Fibroblast of lung (primary cell): ENCODE data around the gene HLF. TPM values are rescaled to one million over a fixed set of nuclear protein-coding genes. Genes with fewer than 3 reads are reported as not detected.

Experiments
- DNase-seq, 2 donors: peaks; one replicate each; pipeline versions ENCODE4 v3.0.0 to v3.0.0-alpha.2; 2010; ENCODE audit warnings: low read depth in 2 of 2
- H2AFZ ChIP-seq: 2 replicates; pipeline ENCODE4 v1.5.1; 2012; ENCODE audit warnings: low read length, control low read depth, inconsistent platforms
- H3K27ac ChIP-seq: 2 replicates; pipeline ENCODE4 v1.5.1; 2011; ENCODE audit warnings: low read length, control low read depth; ENCODE audit not compliant: insufficient read depth
- H3K27me3 ChIP-seq: 2 replicates; pipeline ENCODE4 v1.5.1; 2011; ENCODE audit warnings: mild to moderate bottlenecking, low read length; ENCODE audit not compliant: control insufficient read depth, insufficient read depth
- H3K36me3 ChIP-seq: 2 replicates; pipeline ENCODE4 v1.5.1; 2011; ENCODE audit warnings: low read length; ENCODE audit not compliant: control insufficient read depth, insufficient read depth
- H3K4me1 ChIP-seq: 2 replicates; pipeline ENCODE4 v1.5.1; 2011; ENCODE audit warnings: low read length; ENCODE audit not compliant: control insufficient read depth, insufficient read depth; ENCODE audit errors: extremely low read depth
- H3K4me2 ChIP-seq: 2 replicates; pipeline ENCODE4 v1.5.1; 2011; ENCODE audit warnings: low read length, control low read depth; ENCODE audit not compliant: insufficient read depth; ENCODE audit errors: extremely low read depth
- H3K4me3 ChIP-seq, 4 experiments: fragments of 200-600 bp in 1 of 4; sonication (generic) in 1 of 4; replicated peaks in 1 of 4; 2 replicates each; pipeline ENCODE4 v1.5.1; 2011 to 2016; ENCODE audit warnings: low read length in 4 of 4, low read depth in 3 of 4, mild to moderate bottlenecking in 3 of 4, control low read depth in 2 of 4, inconsistent platforms in 1 of 4, mixed read lengths in 1 of 4; ENCODE audit not compliant: insufficient read depth in 1 of 4; ENCODE audit errors: control extremely low read depth in 1 of 4
- H3K79me2 ChIP-seq: 2 replicates; pipeline ENCODE4 v1.5.1; 2012; ENCODE audit warnings: mild to moderate bottlenecking, low read length, inconsistent platforms; ENCODE audit not compliant: control insufficient read depth, insufficient read depth
- H3K9ac ChIP-seq: 2 replicates; pipeline ENCODE4 v1.5.1; 2011; ENCODE audit warnings: mild to moderate bottlenecking, low read length, control low read depth; ENCODE audit not compliant: insufficient read depth
- H3K9me3 ChIP-seq: 2 replicates; pipeline ENCODE4 v1.5.1; 2012; ENCODE audit warnings: low read depth, low read length; ENCODE audit not compliant: control insufficient read depth, insufficient read depth
- H4K20me1 ChIP-seq: 2 replicates; pipeline ENCODE4 v1.5.1; 2011; ENCODE audit warnings: low read length; ENCODE audit not compliant: control insufficient read depth, insufficient read depth; ENCODE audit errors: extremely low read depth
- EZH2 ChIP-seq: IDR thresholded peaks from 2 replicates; pipeline ENCODE4 v1.5.1; 2012; ENCODE audit warnings: low read length, control low read depth, mild to moderate bottlenecking; ENCODE audit errors: missing control alignments
- polyA plus RNA-seq, 2 donors: library from polyadenylated mRNA; depleted of rRNA in 1 of 2; stranded (reverse) in 1 of 2; unstranded in 1 of 2; fragments of >200 nt; gene quantifications; 2 replicates each; pipeline ENCODE4 v1.2.1, GENCODE V29; 2011 to 2012; ENCODE audit warnings: missing spikeins in 1 of 2
- total RNA-seq: library from RNA; depleted of rRNA; stranded (reverse); fragments of >200 nt; gene quantifications from 2 replicates; pipeline ENCODE4 v1.2.1, GENCODE V29; 2014
- TF ChIP-seq, protein P1 (sequence below), 2 donors: IDR thresholded peaks in 1 of 2; conservative IDR thresholded peaks in 1 of 2; 1 replicate in 1 of 2; 2 replicates in 1 of 2; pipeline ENCODE4 v1.5.1; 2011 to 2012; ENCODE audit warnings: low read length in 2 of 2, control low read depth in 1 of 2, inconsistent platforms in 1 of 2, low read depth in 1 of 2, mild to moderate bottlenecking in 1 of 2

The HLF gene
- total and polyA plus RNA-seq, 2 donors (not counting 1 experiment from before 2014, with no cell fraction given): 0.17 to 0.69 TPM

DNA sequence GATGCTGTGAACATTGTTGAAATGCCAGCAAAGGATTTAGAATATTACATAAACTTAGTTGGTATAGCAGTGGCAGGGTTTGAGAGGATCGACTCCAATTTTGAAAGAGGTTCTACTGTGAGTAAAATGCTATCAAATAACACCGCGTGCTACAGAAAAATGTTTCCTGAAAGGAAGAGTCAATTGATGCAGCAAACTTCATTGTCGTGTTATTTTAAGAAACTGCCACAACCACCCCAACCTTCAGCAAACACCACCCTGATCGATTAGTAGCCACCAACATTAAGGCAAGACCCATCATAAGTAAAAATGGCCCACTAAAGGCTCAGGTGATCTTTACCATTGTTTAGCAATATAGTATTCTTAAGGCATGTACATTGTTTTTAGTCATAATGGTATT, 27.3 kb downstream of the HLF start:
- no peak for DNase-seq
- Histone ChIP-seq H3K4me3 (no peak overlapping the region), H3K4me1 (peaks cover 2% of the 10 kb centered on the region), H3K4me2 (no peak overlapping the region), H4K20me1 (no peaks in the 10 kb centered on the region), H2AFZ (no peak overlapping the region), H3K9me3 (no peaks in the 10 kb centered on the region), H3K27ac (no peak overlapping the region), H3K27me3 (no peaks in the 10 kb centered on the region), H3K36me3 (no peaks in the 10 kb centered on the region), H3K79me2 (no peaks in the 10 kb centered on the region), H3K9ac (no peak overlapping the region)
- no peak for TF ChIP-seq EZH2
- TF ChIP-seq, protein P1, sequence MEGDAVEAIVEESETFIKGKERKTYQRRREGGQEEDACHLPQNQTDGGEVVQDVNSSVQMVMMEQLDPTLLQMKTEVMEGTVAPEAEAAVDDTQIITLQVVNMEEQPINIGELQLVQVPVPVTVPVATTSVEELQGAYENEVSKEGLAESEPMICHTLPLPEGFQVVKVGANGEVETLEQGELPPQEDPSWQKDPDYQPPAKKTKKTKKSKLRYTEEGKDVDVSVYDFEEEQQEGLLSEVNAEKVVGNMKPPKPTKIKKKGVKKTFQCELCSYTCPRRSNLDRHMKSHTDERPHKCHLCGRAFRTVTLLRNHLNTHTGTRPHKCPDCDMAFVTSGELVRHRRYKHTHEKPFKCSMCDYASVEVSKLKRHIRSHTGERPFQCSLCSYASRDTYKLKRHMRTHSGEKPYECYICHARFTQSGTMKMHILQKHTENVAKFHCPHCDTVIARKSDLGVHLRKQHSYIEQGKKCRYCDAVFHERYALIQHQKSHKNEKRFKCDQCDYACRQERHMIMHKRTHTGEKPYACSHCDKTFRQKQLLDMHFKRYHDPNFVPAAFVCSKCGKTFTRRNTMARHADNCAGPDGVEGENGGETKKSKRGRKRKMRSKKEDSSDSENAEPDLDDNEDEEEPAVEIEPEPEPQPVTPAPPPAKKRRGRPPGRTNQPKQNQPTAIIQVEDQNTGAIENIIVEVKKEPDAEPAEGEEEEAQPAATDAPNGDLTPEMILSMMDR (conservative IDR thresholded peaks at IDR 0.05 in 1 of 2, IDR thresholded peaks at IDR 0.05 in 1 of 2; ENCODE audit: low read depth in 1 of 2, low read length in 2 of 2): no peak

DNA sequence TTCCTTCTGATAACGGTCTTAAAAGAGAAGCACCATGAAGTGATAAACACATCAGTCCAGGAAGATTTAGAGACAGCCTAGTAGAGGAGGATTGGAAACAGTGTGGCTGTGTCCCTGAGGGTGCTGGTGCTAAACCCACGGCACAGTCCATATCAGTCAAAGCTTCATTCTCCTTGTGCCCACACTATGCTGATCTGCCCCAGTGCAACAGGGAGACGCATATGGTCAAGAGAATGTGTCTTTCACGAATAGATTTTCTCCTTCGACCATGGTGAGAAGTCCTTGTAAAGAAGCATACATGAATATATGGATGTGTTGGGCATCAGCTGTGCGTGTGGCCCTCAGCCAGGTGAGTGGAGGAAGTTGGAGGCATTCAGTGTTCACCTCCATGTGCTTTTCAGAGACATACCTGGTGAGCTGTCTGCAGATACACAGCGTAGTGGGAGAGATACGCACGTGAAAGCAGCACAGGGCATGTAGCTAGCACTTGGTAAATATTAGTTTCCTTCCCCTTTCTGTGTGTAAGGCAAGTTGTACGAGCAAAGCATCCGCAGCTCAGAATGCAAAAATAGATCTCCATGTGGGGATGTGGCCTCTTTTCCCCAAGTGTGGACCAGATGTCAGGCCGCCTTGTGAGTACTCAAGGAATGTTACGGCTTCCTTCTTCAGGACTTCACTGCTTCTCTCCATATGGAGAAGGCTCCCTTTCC, 29.4 kb downstream of the HLF start:
- Histone ChIP-seq H2AFZ (no peak overlapping the region), H3K79me2 (no peaks in the 10 kb centered on the region), H3K4me3 (no peak overlapping the region), H4K20me1 (no peaks in the 10 kb centered on the region), H3K9ac (no peak overlapping the region), H3K27ac (no peak overlapping the region), H3K36me3 (no peaks in the 10 kb centered on the region), H3K4me2 (no peak overlapping the region), H3K27me3 (no peaks in the 10 kb centered on the region), H3K9me3 (no peaks in the 10 kb centered on the region), H3K4me1 (no peaks in the 10 kb centered on the region)
- no peak for DNase-seq
- TF ChIP-seq, protein P1 (conservative IDR thresholded peaks at IDR 0.05 in 1 of 2, IDR thresholded peaks at IDR 0.05 in 1 of 2; ENCODE audit: low read depth in 1 of 2, low read length in 2 of 2): no peak
- TF ChIP-seq EZH2: no peak

DNA sequence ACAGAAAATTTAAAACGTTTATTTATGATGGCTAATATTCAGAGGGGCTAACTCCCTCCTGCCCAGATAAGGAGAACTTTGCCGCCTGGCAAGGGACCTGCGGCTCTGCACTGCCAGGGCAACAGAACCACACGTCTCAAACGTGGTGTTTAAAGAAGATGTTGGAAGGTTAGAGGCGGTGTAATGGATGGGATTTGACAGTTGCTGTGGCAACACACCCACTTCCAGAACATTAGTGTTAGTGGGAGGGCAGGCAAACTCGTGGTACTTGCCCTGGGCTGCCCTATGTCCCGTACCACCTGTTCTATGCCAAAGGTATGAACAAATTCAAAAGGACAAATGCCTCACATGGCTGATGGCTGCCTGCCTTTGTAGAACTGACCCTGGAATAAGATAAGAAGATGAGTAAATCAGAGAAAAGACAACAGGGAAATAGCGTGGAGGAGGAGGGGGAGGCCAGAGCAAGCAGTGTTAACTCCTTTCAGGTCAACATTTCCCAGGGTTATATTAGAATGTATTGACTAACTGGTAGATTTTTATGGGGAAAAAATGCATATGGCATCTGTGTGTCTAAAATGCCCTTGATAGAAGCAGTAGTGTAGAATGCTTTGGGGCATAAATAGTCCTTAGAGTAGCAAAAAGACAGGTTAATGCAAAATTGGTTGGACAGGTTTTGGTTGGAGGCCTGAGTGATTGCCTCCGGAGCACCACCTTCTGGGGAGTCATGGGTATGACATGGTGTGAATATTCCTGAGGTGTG, 30.8 kb downstream of the HLF start:
- no peaks in the 10 kb centered on the region for H3K79me2 ChIP-seq
- TF ChIP-seq, protein P1 (conservative IDR thresholded peaks at IDR 0.05 in 1 of 2, IDR thresholded peaks at IDR 0.05 in 1 of 2; ENCODE audit: low read depth in 1 of 2, low read length in 2 of 2): peak; percentile 95 to 97
- TF ChIP-seq EZH2: no peak
- no peak overlapping the region for H3K9ac ChIP-seq
- H3K4me3 ChIP-seq: no peak overlapping the region
- no peaks in the 10 kb centered on the region for H3K27me3 ChIP-seq
- no peaks in the 10 kb centered on the region for H3K36me3 ChIP-seq
- H3K9me3 ChIP-seq: no peaks in the 10 kb centered on the region
- H3K27ac ChIP-seq: no peak overlapping the region
- H4K20me1 ChIP-seq: no peaks in the 10 kb centered on the region
- H2AFZ ChIP-seq: no peak overlapping the region
- H3K4me2 ChIP-seq: no peak overlapping the region
- no peaks in the 10 kb centered on the region for H3K4me1 ChIP-seq
- peak; percentile 27 to 57 for DNase-seq
